HG02588 (cell line): ENCODE results near the gene MCOLN3.

ENCODE experiments used
- ATAC-seq: cut with Tn5 transposase; IDR thresholded peaks from one replicate; pipeline ENCODE4 v1.9.1; 2021; ENCODE audit warnings: mild to moderate bottlenecking, moderate library complexity; ENCODE audit not compliant: unreplicated experiment

The MCOLN3 gene, protein sequence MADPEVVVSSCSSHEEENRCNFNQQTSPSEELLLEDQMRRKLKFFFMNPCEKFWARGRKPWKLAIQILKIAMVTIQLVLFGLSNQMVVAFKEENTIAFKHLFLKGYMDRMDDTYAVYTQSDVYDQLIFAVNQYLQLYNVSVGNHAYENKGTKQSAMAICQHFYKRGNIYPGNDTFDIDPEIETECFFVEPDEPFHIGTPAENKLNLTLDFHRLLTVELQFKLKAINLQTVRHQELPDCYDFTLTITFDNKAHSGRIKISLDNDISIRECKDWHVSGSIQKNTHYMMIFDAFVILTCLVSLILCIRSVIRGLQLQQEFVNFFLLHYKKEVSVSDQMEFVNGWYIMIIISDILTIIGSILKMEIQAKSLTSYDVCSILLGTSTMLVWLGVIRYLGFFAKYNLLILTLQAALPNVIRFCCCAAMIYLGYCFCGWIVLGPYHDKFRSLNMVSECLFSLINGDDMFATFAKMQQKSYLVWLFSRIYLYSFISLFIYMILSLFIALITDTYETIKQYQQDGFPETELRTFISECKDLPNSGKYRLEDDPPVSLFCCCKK

DNA sequence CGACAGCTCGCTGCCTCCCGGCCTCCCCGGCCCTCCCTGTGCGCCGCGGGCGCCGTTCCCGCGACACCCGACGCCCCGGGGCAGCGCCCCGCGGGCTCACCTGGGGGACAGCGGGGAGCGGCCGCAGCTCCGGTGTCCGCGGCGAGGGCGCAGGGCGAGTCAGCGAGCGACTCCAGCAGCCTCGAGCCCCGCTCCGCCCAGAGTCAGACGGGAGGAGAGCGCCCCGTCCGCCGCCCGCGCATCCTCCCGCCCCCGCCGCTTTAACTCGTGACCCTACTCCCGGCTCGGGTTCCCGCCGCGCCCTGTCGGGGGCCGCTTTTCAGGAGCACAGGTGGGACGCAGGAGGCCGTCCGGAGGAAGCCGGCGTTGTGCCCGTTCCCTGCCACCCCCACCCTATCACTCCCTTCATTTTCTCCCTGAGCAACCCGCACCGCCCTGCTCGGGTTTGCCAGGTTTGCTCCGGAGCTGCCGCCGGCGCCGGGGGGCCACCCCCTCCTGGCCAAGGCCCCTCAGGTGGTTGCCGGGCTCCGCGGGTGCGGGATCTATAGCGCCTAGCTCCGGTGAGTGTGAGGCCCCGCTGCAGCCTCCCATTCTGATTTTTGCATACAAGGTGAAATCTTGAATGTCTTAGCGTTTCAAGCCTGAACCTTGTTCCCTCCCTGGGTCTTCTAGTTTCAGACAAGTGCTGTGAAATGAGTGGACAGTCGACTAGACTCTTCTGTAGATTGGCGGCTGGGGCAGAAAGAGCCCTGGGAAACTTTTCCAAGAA is at the start of gene MCOLN3:
Gene MCOLN3 (minus strand): TSS at position 205 of the 769 bp plus-strand sequence. CDS start 3,140 bp downstream, outside the sequence.
- ATAC-seq = peak; percentile 69

DNA sequence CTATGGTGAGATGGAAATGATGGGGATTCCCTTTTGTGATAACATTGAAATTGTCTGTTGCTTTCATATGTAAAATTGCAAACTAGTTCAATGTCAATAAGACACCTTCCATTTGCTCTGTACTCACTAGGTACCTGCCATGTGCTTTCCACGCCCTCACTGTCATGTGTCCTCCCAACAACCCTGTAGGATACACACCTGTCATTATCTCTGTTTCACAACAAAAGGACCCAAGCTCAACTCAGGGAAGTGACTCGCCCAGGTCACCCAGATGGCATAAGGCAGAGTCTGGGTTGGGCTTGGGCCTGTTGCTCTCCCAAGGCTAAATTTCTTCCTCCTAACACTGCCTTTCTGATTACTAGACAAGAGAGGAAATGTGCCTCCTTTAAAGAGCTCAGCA is 45.3 kb upstream of the MCOLN3 start:
- no peak for ATAC-seq

DNA sequence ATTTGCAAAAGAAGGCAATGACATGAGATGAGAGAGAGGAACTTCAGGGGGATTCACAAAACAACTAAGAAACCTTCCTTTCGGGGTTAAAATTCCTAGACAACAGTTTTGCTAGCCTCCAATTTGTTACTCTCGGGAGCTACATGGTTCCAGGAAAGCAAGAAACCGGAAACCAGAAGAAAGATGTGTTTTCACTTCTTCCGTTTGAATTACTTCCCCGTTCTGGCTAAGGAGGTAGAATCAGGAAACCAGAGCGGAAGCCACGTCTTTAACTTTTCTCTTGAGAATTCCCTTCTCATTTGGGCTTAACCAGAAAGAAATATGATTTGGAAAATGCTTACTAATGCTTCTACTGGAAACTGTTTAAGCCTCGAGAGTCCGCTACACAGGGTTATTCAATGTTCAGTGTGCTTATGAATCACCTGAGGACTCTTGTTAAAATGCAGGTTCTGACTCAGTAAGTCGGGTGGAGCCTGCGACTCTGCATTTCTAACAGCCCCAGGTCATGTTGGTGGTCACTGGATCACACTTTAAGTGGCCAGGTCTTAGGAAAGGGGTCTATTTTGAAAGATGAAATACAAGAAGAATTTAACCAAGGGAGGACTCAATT is 43.5 kb upstream of the MCOLN3 start:
- no peak for ATAC-seq

DNA sequence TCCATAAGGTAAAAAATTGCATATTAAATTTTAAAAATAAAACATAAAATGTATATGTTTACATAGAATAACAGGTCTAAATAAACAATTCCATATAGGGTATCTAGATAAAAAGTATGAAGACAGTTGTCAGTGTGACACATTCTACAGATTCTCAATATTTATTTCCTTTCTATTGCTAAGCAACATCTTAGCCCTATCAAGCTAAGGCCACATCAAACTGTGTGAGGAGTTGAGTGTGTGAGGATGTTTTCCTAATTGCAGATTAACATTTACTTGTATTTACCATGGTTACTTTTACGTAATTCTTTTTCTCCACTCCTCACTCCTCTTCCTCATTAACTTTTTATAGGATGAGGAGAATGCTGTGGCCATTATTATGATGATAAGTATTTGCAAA is 41.9 kb upstream of the MCOLN3 start:
- ATAC-seq = no peak

DNA sequence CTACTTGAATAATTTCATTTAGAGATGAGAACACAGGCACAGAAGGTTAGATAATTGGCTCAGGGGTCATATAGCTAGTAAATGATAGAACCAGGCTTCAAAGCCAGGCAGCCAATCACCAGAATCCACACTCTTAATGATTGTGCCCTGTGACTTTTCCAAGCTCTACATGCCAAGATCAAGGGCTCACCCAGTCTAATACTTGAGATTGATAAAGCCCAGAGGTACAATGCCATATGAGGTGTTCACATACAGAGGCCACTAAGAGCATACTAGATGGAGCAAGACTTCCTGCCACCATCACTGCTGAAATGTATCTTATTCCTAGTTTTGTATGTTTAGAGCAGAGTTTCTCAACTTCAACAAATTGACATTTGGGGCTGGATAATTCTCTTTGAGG is 40.9 kb upstream of the MCOLN3 start:
- no peak for ATAC-seq

DNA sequence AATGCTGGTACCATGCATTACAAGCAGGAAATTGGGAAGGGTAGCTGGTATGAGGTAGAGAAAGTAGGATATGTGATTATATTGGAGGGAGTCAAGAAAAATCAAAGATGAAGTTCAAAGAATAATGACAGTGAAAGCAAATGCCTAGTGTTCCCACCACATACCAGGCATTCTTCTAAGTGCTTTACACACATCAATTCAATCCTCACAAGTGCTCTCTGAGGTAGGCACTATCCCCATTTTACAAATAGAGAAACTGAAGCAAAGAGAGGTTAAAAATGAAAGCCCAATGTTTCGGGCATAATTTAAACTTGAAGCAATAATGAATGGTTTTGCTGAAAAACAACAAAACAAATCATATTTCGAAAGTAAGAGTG is 40.1 kb upstream of the MCOLN3 start:
- no peak for ATAC-seq

DNA sequence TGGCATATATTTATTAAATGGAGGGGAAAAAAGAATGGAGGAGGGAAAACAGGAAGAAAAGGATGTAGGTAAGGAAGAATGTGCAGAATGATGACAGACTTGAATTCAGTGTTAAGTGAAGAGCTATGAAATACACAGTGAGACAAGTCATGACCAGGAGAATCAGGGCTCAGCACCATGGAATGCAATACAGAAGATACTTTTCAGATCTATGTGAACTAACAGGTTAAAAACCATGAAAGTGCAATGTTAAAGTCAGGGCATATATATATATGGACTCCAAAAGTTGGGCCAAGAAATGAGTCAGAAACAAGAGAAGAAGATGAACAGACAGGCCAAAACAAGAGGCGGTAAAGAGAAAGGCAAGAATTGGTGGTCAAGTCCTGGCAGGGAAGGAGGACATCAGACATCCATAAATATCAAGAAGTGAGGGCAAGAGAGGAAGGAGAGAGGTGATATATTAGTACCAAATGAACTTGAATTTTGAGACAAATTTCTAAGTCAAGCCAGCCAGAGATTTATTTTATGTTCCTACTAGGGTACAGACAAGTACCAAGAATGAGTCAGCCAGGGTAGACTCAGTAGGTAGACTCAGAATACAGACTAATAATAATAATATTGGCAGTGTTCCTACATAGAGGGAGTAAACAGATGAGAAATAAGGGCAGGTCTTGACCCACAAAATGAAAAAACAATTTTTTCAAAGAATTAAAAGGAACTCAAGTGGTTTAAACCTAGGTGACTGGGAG is 39.5 kb upstream of the MCOLN3 start:
- no peak for ATAC-seq

DNA sequence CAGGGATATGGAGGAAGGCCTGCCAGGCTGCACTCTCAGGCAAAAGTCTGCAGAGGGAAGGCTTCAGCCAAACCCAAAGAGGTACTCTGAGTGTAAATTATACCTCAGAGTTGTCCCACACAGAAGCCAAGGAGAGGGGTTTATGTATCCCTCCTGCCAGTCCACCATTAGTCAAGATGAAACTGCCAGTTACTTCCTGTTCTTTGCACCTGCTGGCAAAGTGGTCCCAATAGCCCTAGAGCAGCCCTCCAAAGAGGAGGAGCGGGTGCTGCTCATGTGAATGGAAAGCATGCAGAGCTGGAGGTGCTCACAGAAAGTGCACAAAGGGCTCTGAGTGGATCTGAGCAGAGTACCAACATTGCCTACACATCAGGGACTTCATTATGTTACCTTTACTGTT is 37.1 kb upstream of the MCOLN3 start:
- ATAC-seq = no peak

DNA sequence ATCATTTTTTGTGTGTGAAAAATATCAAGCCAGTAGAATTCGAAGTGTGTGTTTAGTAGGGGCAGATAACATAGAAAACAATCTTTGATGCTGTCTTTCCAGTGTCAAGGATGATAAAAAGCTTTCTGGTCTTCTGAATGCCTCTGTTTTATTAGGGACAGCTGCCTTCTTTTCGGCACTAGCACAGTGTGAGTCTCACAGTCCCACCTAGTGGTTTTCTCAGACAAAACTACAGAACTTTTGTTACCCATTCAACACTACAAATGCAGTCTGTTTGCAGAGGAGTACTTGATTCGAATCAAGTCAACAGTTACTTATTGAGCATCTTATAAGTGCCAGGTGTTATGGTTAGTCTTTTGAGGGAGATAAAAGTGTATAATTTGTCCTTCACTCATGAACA is 30.6 kb upstream of the MCOLN3 start:
- no peak for ATAC-seq

DNA sequence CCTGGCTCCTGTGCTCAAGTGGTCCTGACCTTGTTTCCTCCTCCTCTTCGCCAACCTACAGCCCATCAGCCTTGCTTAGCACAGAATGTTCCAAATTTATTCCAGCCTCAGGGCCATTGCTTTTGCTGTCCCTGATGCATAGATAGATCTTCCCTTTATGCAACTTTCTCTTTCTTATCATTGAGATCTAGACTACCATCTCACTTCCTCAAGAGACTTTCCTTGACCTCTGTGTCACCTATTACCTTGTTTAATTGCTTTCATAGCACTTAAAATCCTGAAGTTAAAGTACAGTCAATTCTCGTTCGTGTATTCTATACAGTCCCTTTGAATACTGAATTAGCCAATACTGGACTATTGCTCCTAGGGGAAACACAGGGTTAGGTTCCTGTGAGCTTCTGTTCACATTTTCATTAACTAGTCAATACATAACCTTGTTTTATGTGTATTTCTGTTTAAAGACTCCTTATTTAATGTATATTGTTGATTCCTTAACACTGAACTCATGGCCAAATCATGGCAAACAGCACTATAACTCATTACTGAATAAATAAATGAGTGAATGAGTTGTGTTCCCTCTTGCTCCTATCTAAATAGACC is 26.2 kb upstream of the MCOLN3 start:
- no peak for ATAC-seq

DNA sequence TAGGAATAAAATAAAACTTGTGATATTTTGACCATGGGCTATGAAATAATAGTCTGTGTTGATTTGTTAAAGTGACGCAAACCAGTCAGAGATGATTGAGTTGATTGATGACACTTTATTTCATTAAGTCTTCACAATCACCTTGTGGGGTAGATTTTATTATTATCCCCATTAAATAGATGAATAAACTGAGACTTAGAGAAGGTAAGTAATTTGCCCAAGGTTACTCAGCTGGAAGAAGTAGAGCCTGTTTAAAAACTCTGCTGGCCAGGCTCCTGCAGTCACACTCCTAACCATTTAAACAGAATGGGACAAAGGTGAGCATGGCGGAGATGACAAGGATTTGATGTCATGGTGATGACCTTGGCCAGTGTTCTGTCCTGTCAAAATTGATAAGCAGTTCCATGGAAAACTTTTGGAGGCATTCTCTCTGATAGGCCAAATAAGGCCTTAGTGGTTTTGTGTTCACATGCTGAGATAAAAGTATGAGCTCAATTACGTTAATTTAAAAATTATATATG is 22.7 kb upstream of the MCOLN3 start:
- no peak for ATAC-seq

DNA sequence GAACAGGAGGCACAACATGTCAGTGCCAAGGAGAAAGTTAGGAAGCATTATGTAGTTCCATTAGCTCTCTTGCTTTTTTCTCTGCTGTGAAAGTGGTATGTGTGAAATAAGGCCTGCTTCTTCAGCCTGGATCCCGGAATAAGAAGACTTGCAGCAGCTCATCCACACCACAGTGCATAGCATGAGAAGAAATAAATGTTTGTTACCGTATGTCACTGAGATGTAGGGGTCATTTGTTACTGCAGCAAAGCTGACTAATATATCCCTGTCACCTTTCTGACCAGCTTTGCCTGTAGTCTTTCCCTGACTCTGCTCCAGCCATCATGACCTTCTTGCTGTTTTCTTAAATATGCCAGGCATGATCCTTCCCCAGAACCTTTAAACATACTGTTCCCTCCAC is 20.5 kb upstream of the MCOLN3 start:
- no peak for ATAC-seq

DNA sequence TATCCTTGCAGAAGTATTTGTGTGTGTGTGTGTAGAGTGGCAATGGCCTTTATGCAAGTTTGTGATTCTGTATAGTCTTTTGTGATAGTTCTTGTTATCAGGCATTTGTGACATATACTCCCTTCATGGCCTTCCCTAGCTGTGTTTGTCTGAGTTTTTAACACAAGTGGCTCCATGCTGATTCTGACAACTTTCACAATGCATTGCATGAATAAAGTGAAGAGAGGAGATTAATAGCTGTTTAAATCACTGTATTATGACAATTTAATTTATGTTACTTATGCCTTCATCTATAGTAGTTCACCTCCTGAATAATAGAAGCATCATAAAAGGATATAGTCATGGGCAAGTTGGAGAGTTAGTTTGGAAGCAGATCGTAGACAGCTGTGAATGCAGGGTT is 17.2 kb upstream of the MCOLN3 start:
- no peak for ATAC-seq

DNA sequence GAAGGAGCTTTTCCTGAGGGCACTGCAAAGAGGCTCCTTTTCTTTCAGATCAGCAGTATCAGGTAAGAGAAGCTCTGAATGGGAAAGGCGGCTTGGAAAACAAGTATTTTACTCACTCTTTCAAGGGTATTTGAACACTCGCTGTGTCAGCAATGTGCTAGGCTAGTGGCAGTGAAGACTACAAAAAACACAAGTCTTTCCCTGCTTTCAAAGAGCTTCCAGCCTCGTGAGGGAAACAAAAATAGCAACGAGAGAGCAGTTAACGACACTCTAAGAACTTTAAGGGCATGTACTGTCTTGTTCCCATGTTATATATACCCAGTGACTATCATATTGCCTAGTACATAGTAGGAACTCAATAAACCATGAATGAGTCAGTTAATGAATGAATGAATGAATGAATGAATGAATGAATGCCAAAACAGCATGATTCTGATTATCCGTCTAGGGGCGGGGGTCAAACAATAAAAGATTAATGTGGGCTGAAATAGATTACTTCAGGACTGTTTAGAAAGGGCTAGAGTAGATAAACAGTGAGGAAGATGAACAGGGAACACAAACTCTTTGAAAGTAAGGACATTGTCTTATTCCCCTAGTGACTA is 14.2 kb upstream of the MCOLN3 start:
- ATAC-seq = no peak

DNA sequence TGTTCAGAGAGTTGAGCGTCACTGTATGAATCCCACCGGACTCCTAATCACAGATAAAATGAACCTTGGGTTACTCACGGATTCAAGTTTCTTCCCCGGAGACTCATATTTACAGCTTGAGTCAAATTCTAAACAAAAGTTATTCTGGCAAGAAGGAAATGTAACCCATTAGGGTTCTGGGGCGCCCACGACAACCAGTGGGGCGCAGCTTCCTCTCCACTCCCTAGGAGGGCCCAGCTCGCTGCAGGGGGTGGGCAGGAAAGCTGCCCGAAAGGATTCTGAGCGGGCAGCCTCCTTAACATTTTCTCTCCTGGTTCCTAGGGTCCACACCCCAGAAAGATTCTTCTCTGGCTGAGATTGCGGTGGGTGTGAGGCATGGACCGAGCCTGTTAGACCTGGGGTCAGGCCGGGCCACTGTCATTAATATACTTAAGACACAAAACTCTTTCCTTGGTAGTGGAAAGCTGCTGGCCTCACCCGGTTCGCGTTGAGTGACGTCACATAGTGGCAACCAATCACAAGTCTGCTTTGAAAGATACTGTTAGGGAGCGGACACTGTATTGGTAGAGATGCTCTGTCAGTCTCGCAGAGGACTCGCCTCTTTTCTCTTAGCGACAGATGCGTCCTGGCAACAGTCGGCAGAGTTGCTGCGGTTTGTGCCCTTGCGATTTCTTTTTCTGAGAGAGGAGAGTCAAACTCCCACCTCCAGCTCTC is 13.6 kb upstream of the MCOLN3 start:
- ATAC-seq = peak; percentile 100

DNA sequence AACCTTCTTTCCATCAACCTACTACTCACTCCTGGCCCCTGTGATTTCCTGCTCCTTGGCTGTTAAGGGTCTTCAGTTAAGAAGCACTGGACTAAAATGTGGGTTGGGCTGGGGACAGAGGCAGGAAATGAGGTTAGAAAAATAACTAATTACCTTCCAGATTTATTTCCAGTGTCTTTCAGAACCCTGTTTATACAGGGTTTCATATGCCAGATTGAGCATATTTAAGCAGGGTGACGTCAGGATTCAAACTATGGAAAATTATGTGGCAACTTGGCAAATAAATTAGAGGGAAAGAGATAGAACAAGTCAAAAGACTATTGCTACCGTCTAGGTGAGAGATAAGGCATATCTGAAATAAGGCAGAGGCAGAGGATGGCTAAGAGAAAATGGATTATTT is 11.7 kb upstream of the MCOLN3 start:
- ATAC-seq = no peak

DNA sequence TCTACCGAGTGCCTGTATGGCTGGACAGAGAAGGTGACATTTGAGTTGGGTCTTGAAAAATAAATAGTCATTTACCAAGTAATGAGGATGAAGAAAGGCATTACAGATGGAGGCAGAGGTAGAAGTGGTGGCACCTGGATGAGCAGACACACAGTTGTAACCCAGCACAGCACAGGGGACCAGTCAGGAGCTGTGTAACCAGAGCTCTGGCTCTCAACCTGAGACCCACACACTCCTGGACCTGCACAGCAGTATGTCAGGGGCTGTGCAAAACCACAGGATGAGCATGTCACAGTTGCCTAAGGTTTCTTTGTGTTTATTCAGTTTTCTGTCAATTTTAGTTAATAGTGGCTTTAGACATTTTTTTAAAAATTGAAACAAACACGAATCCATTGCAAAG is 11.3 kb upstream of the MCOLN3 start:
- ATAC-seq = no peak

DNA sequence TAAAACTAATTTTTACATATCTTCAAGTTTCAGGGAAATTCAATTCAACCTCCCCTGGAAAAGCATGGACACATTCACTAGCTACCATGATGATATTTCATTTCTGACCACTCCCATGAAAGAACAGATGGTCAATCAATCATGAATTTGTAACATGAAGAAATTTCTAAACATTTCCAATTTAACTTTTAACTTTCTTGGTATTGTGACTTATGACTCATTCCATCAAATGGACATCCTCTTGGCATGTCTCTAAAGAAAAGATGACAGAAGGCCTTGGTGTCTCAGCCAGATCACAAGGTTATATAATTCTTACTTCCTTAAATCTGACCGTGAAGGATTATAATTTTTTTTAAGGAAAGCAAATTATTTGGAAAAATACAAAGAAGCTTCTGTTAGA is 10.5 kb upstream of the MCOLN3 start:
- no peak for ATAC-seq

DNA sequence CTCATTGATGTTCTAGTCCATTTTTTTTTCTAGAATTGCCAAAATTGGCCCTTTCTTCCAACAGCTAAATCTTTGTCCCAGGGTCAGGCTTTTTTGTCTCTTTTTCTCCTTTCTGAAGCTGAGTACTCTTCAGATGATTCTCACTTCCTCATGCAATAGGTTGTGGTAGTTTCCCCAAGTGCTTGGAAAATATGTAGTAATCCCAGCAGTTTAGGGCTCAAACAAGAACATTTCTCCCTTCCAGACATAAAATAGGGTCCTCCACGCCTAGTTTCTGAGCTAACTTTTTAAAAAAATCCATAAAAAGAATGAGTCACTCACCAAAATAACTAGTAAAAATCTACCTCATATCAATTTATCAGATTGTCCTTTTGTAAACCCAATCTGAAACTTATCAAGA is 10.0 kb upstream of the MCOLN3 start:
- ATAC-seq = no peak
